Effector CD8-positive, alpha-beta T cell (primary cell): ENCODE data around the gene ZNF775.

ENCODE experiments used
- DNase-seq: peaks from one replicate; lab custom pipeline; 2025; lab: John Stamatoyannopoulos, UW
- total RNA-seq, 4 experiments: gene quantifications; one replicate each; lab custom pipeline; 2026; lab: John Stamatoyannopoulos, UW

The ZNF775 gene
- 9.5 to 12.4 (median 10.6) reads per million in 4 experiments for total RNA-seq

GRCh38 chr7:150378853-150379440 lies at the start of gene ZNF775:
ZNF775 (plus strand) TSS chr7:150379330; CDS start chr7:150388471, 9,141 bp downstream.
- peak; percentile 87 for DNase-seq

DNA sequence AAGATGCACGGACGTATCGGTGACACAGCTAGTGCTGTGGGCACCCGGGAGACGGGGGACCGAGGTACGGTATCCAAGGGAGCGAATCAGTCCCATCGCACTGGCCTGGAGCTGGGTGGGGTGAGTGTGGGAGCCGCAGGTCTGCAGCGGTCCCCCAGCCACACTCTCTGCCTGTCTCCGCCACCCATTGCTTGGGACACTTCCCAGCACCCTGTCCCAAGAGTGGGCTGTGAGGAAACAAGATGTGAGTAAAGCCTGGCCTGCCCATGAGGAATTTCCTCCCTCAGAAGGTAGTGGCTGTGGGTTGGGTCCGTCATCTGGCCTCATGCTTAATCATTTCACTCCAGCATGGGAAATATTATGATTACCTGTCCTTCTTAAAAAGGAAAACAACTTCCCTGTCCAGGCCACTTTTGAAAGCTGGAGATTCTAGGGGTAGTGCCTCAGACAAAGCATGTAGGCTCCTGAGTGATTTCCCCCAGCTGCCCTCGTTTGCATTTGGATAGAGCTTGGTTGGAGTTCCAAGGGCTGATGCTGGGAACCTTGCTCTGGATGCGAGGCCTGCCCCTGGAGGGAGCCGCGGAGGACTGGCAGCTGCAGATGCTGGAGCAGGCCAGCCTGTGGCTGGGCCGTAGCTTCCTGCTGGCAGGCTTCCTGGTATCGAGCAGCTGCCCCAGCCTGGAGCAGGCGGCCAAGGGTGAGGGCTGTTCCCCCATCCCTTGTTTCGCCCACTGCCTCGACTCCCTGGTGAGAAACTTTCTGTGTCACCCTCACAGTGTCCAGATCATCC lies 49.6 kb upstream of the ZNF775 start:
- no peak for DNase-seq

GRCh38 chr7:150330211-150330885 lies 48.8 kb upstream of the ZNF775 start:
- DNase-seq, result no peak

DNA sequence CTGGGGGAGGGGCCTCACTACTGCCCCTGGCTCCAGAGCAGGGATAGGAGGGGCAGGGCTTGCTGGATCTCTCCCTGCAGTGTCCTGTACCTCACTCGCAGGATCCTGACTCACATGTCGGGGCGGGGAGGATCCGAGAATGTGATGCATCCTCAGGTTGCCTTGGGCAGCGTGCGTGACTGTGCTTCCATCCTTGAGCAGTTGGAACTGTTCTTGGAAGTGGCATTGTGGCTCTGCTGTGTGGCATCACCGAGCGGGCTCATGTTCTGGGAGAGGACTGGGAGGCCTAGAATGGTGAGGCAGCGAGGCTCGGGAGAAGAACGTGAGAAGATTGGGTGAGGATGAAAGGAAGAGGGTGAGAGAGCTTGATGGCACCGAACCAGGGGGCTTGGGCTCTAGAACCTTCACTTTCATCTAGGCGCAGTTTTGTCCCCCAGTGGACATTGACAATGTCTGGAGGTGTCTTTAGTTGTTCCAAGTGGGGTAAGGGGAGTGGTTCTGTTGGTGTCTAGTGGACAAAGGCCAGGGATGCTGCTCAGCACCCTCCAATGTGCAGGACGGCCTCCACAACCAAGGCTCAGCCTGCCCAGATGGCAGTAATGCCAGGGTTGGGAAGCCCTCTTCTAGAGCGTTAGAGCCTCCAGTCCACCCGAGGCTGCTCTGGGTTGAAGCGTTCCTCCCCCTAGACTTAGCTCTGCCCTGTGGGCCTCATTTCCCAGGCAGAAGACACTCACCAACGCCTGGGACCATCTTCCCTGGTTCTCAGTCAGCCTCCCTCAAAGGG lies 46.1 kb upstream of the ZNF775 start:
- no peak for DNase-seq

DNA sequence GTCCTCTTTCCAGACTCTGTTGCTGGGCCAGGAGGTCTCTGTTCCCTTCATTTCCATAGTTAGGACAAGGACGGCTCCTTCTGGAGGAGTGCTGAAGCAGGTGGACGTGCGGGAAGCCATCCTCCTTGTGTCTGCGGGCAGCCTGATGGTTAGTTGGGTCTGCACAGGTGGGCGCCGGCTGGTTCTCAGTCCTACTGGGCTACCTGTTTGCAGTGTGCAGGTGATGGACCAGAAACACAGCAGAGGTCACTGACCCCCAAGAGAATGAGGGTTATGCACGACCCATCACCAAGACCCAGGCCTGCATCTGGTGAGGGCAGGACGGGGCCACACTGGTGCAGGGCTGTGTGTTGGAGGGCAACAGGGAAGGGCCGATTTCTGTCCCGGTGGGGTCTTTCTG lies 45.5 kb upstream of the ZNF775 start:
- DNase-seq, result no peak

GRCh38 chr7:150334108-150334507 lies 45.0 kb upstream of the ZNF775 start:
- DNase-seq, result no peak

DNA sequence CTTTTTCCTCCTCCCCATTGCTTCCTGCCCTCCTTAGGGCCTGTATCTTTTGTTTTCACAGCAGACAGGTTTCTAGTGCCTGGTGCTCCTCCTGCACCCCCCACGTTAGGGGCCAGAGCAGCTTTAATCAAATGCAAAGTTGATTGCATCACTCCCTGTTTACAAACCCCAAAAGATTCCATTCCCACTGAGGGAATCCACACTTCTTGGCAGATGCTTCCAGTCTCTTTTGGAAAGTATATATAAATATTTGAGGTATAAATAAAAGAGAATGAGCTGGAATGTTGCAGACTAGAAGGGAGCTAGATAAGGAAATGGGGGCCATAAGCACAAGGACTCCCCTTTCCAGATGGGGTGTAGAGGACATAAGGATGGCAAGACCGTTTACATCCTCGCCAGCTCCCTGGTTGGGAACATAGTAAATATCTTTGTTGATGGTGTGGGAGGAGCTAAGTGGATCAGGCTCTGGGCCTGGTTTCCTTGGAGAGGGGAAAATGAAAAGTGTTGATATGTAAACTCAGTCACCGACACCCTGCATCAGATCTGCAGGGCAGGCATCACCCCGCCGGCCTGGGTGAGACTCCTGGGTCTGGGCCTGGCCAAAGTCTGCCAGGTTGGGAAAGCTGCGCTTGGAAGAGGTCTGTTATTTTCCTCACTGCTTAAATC lies 43.9 kb upstream of the ZNF775 start:
- no peak for DNase-seq

DNA sequence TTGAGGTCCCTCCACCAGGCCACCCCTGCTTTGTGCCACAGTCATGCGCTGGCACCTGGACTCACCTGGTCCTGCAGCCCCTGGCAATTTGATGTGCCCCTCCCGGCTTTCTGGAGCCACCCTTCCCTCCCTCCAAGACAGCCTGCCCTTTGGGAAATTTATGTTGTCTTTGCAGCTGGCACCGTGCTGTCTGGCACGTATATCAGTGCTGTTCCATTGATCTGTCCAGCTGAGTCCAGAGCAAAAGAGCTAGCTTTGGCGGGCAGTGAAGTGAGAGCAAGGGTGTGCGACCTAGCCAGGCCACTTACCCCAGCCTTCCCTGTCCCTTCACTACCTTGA lies 43.4 kb upstream of the ZNF775 start:
- no peak for DNase-seq

DNA sequence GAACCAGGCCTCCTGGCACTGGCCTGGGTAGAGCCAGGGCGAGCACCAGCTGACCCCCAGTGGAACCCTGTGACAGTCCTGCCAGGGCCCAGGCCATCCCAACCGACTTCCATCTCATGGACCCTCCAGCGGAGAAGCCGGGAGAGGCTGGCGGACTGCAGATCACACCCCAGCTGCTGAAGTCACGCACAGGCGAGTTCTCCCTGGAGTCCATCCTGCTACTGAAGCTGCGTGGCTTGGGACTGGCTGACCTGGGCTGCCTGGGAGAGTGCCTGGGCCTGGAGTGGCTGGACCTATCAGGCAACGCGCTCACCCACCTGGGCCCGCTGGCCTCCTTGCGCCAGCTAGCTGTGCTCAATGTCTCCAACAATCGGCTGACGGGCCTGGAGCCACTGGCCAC lies 42.4 kb upstream of the ZNF775 start:
- DNase-seq, result no peak

- no peak for DNase-seq
Measured at GRCh38 chr7:150337179-150337578, 42.0 kb upstream of the ZNF775 start.

- DNase-seq, result no peak
Measured at GRCh38 chr7:150337659-150338081, 41.5 kb upstream of the ZNF775 start.

DNA sequence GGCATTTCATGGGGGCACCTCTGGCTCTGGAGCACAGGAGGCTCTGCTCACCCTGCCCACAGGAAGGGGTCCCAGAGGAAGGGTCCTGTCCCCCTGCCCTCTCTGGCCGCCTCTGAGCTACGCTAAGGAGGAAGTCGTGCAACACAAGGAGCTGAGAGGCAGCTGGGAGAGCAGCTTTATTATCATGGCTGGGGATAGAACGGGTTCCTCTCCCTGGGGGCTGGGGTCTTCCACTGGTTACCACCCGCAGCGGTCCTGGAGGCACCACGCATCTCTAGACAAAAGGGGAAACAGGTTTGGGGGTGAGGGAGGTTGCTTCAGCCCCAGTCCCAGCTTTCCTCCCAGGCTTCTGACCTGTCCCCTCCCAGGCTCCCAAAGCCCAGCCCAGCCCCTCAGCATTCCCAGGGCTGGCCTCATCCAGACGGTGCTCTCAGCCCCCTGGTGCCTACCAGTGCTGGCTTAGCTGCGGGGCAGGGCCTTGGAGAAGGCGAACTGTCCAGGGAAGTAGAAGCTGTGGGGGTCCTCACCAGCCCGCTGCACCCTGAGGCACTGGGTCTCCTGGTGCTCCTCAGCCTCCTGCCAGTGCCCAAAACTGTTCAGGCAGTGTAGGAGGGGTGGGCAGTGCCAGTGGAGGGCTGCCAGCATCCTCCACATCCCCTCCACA lies 40.8 kb upstream of the ZNF775 start:
- no peak for DNase-seq

GRCh38 chr7:150339409-150339809 lies 39.7 kb upstream of the ZNF775 start:
- no peak for DNase-seq

DNA sequence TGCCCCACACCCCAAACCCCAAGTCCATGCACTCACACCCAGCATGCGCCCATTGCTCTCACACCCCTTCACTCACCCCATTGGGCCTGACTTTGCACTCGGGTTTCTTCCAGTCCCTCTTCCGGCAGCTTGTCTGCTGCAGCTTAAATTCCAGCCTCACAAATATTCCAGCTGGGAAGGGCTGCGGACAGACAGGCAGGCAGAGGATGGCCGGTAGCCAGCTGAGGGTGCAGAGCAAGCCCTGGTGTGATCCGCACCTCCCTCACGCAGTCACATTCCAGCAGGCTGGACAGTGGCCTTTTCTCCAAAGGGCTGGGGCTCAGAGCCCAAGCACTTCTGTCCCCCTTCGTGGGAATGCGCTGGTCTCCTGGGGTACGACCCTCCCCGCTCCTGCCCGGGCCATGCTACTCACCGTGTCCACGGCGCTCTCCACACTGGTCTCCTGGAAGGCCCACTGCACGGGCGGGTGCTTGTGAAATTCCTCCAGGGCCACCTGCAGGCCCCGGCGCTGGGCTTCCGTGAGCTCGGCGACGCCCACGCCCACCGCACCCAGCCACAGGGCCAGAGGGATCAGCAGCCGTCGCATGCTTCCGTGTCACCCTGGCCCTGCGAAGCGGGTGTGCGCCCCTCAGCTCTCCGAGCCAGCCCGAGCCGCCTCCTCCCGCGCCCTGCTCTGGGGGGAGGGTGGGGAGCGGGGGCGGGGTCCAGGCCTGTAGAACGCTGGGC lies 38.9 kb upstream of the ZNF775 start:
- DNase-seq, result no peak

GRCh38 chr7:150340875-150341262 lies 38.3 kb upstream of the ZNF775 start:
- DNase-seq, result no peak

GRCh38 chr7:150341263-150342120 lies 37.6 kb upstream of the ZNF775 start, which contains the start of gene RARRES2:
RARRES2 (minus strand) TSS chr7:150341629; CDS start chr7:150340609, 1,020 bp downstream.
- DNase-seq, result no peak

DNA sequence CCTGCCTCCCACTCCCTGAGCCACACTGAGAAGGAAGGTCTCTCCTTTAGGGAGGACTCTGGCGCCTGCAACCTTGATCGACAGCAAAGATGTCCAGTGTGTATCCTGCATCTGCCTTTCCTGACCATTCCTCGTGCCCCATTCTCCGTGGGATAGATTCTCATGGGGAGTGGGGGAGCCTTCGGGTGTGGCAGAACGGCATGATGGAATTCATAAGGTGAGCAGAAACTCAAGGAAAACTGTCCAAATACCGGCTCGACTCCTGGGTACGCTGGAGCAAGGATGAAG lies 37.1 kb upstream of the ZNF775 start:
- no peak for DNase-seq

GRCh38 chr7:150343225-150343624 lies 35.9 kb upstream of the ZNF775 start:
- DNase-seq, result no peak

- DNase-seq, result no peak
Measured at GRCh38 chr7:150344299-150344698, 34.8 kb upstream of the ZNF775 start.

DNA sequence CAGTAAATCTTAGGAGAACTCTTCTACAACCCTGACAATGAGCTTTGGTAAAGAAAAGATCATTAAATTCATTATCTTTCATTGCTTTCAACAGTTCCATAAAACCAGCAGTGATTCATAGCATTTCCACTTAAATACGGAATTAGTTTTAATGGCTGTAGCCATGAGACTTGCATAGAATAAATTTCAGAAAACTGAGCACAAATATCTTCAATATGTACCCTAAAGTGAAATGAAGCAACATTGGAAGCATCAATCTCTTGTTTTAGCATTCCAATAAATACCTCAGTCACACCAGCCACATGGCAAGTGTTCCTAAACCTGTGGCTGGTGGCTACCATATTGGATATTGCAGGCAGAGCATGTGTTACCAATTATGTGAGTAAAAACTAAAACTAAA lies 34.1 kb upstream of the ZNF775 start:
- no peak for DNase-seq
